Measurements from ENCODE around the gene CLMP.

The CLMP gene

GRCh38 chr11:123230346-123230745 is 35.3 kb upstream of the CLMP start:
- Mint-ChIP-seq H3K27me3 (ENCODE audit: low read depth) (peaks cover 28% of the 10 kb centered on the region), H3K27ac (no peak overlapping the region), H3K36me3 (ENCODE audit: low read depth) (peaks cover 8% of the 10 kb centered on the region), H3K4me3 (no peak overlapping the region), H3K9me3 (peaks cover 11% of the 10 kb centered on the region), H3K4me1 (ENCODE audit: low read depth) (peaks cover 24% of the 10 kb centered on the region)
- no peak for DNase-seq (ENCODE audit: low spot score)

GRCh38 chr11:123228496-123229163 is 33.6 kb upstream of the CLMP start:
- Mint-ChIP-seq H3K36me3 (ENCODE audit: low read depth) (peaks cover 8% of the 10 kb centered on the region), H3K4me3 (no peak overlapping the region), H3K27me3 (ENCODE audit: low read depth) (peaks cover 37% of the 10 kb centered on the region), H3K27ac (no peak overlapping the region), H3K9me3 (peaks cover 10% of the 10 kb centered on the region), H3K4me1 (ENCODE audit: low read depth) (peaks cover 15% of the 10 kb centered on the region)
- DNase-seq (ENCODE audit: low spot score), result no peak

- Mint-ChIP-seq H3K4me3 (no peak overlapping the region), H3K27me3 (ENCODE audit: low read depth) (peaks cover 39% of the 10 kb centered on the region), H3K4me1 (ENCODE audit: low read depth) (peaks cover 9% of the 10 kb centered on the region), H3K36me3 (ENCODE audit: low read depth) (peaks cover 5% of the 10 kb centered on the region), H3K9me3 (peaks cover 9% of the 10 kb centered on the region), H3K27ac (no peak overlapping the region)
- no peak for DNase-seq (ENCODE audit: low spot score)
Observed at GRCh38 chr11:123227763-123228495, 32.9 kb upstream of the CLMP start.

GRCh38 chr11:123221584-123221983 is 26.5 kb upstream of the CLMP start:
- H3K4me1 Mint-ChIP-seq (ENCODE audit: low read depth), result no peaks in the 10 kb centered on the region
- H3K27me3 Mint-ChIP-seq (ENCODE audit: low read depth), result peaks cover 28% of the 10 kb centered on the region
- H3K9me3 Mint-ChIP-seq, result peaks cover 5% of the 10 kb centered on the region
- no peaks in the 10 kb centered on the region for H3K36me3 Mint-ChIP-seq (ENCODE audit: low read depth)
- DNase-seq (ENCODE audit: low spot score), result no peak
- H3K4me3 Mint-ChIP-seq, result no peak overlapping the region
- H3K27ac Mint-ChIP-seq, result no peak overlapping the region

- Mint-ChIP-seq H3K4me1 (ENCODE audit: low read depth) (no peaks in the 10 kb centered on the region), H3K36me3 (ENCODE audit: low read depth) (no peaks in the 10 kb centered on the region), H3K27ac (no peak overlapping the region), H3K27me3 (ENCODE audit: low read depth) (peaks cover 26% of the 10 kb centered on the region), H3K4me3 (no peak overlapping the region), H3K9me3 (peaks cover 5% of the 10 kb centered on the region)
- no peak for DNase-seq (ENCODE audit: low spot score)
Observed at GRCh38 chr11:123221096-123221561, 26.1 kb upstream of the CLMP start.

GRCh38 chr11:123219066-123219690 is 24.1 kb upstream of the CLMP start:
- no peak for DNase-seq (ENCODE audit: low spot score)
- no peaks in the 10 kb centered on the region for H3K4me1 Mint-ChIP-seq (ENCODE audit: low read depth)
- peaks cover 25% of the 10 kb centered on the region for H3K27me3 Mint-ChIP-seq (ENCODE audit: low read depth)
- no peaks in the 10 kb centered on the region for H3K36me3 Mint-ChIP-seq (ENCODE audit: low read depth)
- H3K27ac Mint-ChIP-seq, result no peak overlapping the region
- H3K9me3 Mint-ChIP-seq, result peaks cover 5% of the 10 kb centered on the region
- no peak overlapping the region for H3K4me3 Mint-ChIP-seq

GRCh38 chr11:123218451-123218850 is 23.4 kb upstream of the CLMP start:
- H3K4me3 Mint-ChIP-seq, result no peak overlapping the region

GRCh38 chr11:123217897-123218296 is 22.8 kb upstream of the CLMP start:
- peaks cover 1% of the 10 kb centered on the region for H3K9me3 Mint-ChIP-seq
- no peaks in the 10 kb centered on the region for H3K4me1 Mint-ChIP-seq (ENCODE audit: low read depth)
- H3K4me3 Mint-ChIP-seq, result no peak overlapping the region
- peaks cover 29% of the 10 kb centered on the region for H3K27me3 Mint-ChIP-seq (ENCODE audit: low read depth)
- H3K36me3 Mint-ChIP-seq (ENCODE audit: low read depth), result no peaks in the 10 kb centered on the region
- no peak for DNase-seq (ENCODE audit: low spot score)
- H3K27ac Mint-ChIP-seq, result no peak overlapping the region

More at GRCh38 chr11:123218451-123218850, 23.4 kb upstream of the CLMP start:
- Mint-ChIP-seq H3K9me3 (peaks cover 5% of the 10 kb centered on the region), H3K36me3 (ENCODE audit: low read depth) (no peaks in the 10 kb centered on the region), H3K4me1 (ENCODE audit: low read depth) (no peaks in the 10 kb centered on the region), H3K27me3 (ENCODE audit: low read depth) (peaks cover 28% of the 10 kb centered on the region), H3K27ac (no peak overlapping the region)
- no peak for DNase-seq (ENCODE audit: low spot score)

- H3K36me3 Mint-ChIP-seq (ENCODE audit: low read depth), result no peaks in the 10 kb centered on the region
- H3K27me3 Mint-ChIP-seq (ENCODE audit: low read depth), result peaks cover 37% of the 10 kb centered on the region
- no peaks in the 10 kb centered on the region for H3K4me1 Mint-ChIP-seq (ENCODE audit: low read depth)
- no peak for DNase-seq (ENCODE audit: low spot score)
- no peak overlapping the region for H3K27ac Mint-ChIP-seq
- H3K9me3 Mint-ChIP-seq, result no peaks in the 10 kb centered on the region
- H3K4me3 Mint-ChIP-seq, result no peak overlapping the region
Observed at GRCh38 chr11:123216249-123216648, 21.2 kb upstream of the CLMP start.

- H3K9me3 Mint-ChIP-seq, result no peaks in the 10 kb centered on the region
- no peak overlapping the region for H3K4me3 Mint-ChIP-seq
- H3K36me3 Mint-ChIP-seq (ENCODE audit: low read depth), result no peaks in the 10 kb centered on the region
- no peaks in the 10 kb centered on the region for H3K4me1 Mint-ChIP-seq (ENCODE audit: low read depth)
- DNase-seq (ENCODE audit: low spot score), result no peak
- H3K27me3 Mint-ChIP-seq (ENCODE audit: low read depth), result peaks cover 38% of the 10 kb centered on the region
- H3K27ac Mint-ChIP-seq, result no peak overlapping the region
Observed at GRCh38 chr11:123214940-123215339, 19.9 kb upstream of the CLMP start.

- Mint-ChIP-seq H3K27me3 (ENCODE audit: low read depth) (peaks cover 40% of the 10 kb centered on the region), H3K36me3 (ENCODE audit: low read depth) (no peaks in the 10 kb centered on the region), H3K9me3 (no peaks in the 10 kb centered on the region), H3K27ac (no peak overlapping the region), H3K4me1 (ENCODE audit: low read depth) (no peaks in the 10 kb centered on the region), H3K4me3 (no peak overlapping the region)
- DNase-seq (ENCODE audit: low spot score), result no peak
Observed at GRCh38 chr11:123214396-123214795, 19.3 kb upstream of the CLMP start.

GRCh38 chr11:123213307-123213771 is 18.3 kb upstream of the CLMP start:
- H3K36me3 Mint-ChIP-seq (ENCODE audit: low read depth), result no peaks in the 10 kb centered on the region
- DNase-seq (ENCODE audit: low spot score), result no peak
- no peaks in the 10 kb centered on the region for H3K4me1 Mint-ChIP-seq (ENCODE audit: low read depth)
- H3K27ac Mint-ChIP-seq, result no peak overlapping the region
- no peak overlapping the region for H3K4me3 Mint-ChIP-seq
- peaks cover 47% of the 10 kb centered on the region for H3K27me3 Mint-ChIP-seq (ENCODE audit: low read depth)
- no peaks in the 10 kb centered on the region for H3K9me3 Mint-ChIP-seq

- Mint-ChIP-seq H3K27me3 (ENCODE audit: low read depth) (peaks cover 50% of the 10 kb centered on the region), H3K4me3 (no peak overlapping the region), H3K36me3 (ENCODE audit: low read depth) (no peaks in the 10 kb centered on the region), H3K9me3 (no peaks in the 10 kb centered on the region), H3K27ac (no peak overlapping the region), H3K4me1 (ENCODE audit: low read depth) (no peaks in the 10 kb centered on the region)
- DNase-seq (ENCODE audit: low spot score), result no peak
Observed at GRCh38 chr11:123212406-123212805, 17.4 kb upstream of the CLMP start.

- Mint-ChIP-seq H3K9me3 (no peaks in the 10 kb centered on the region), H3K27me3 (ENCODE audit: low read depth) (peaks cover 54% of the 10 kb centered on the region), H3K36me3 (ENCODE audit: low read depth) (no peaks in the 10 kb centered on the region), H3K4me3 (no peak overlapping the region), H3K4me1 (ENCODE audit: low read depth) (no peaks in the 10 kb centered on the region), H3K27ac (no peak overlapping the region)
- DNase-seq (ENCODE audit: low spot score), result no peak
Observed at GRCh38 chr11:123211981-123212380, 16.9 kb upstream of the CLMP start.

All from T-helper 2 cell treated with Interferon-gamma antibody and Interleukin-4, amounts not matched to agents 5 μg/mL and 100 μg/mL, for 36 hours (primary cell).